Measurements from ENCODE around the gene LCE3B. TPM values are rescaled to one million over a fixed set of nuclear protein-coding genes. Genes with fewer than 3 reads are reported as not detected.

Gene LCE3B
- total and polyA plus RNA-seq, 7 donors: not detected

GRCh38 chr1:152621993-152622392 lies 8.4 kb downstream of the LCE3B start:
- no peaks in the 10 kb centered on the region for H3K36me3 ChIP-seq (ENCODE audit: insufficient read depth in 1 of 2, low read depth in 1 of 2)
- TF ChIP-seq CTCF (IDR thresholded peaks at IDR 0.05): no peak
- no peak overlapping the region for H3K4me3 ChIP-seq
- H3K9me3 ChIP-seq: peaks cover 12% of the 10 kb centered on the region
- no peaks in the 10 kb centered on the region for H3K4me1 ChIP-seq
- ATAC-seq: no peak
- 35 to 55% (median 50%) methylated on average over 3 of the region's 3 CpGs for WGBS, 3 donors
- no peak overlapping the region for H3K27ac ChIP-seq
- no peaks in the 10 kb centered on the region for H3K27me3 ChIP-seq (ENCODE audit: insufficient read depth in 3 of 3, low read length in 2 of 3)
- intact Hi-C loops (cut with DNase I): no loop called here
- no peak for DNase-seq

GRCh38 chr1:152622803-152623202 lies 9.2 kb downstream of the LCE3B start, which contains the start of gene LCE3A:
LCE3A (minus strand) TSS chr1:152623103; CDS start chr1:152623103, 0 bp downstream.
- intact Hi-C loops (cut with DNase I): no loop called here
- no peak within 1 kb of the TSS for H3K27ac ChIP-seq
- no peaks in the 10 kb centered on the region for H3K36me3 ChIP-seq (ENCODE audit: insufficient read depth in 1 of 2, low read depth in 1 of 2)
- no peak within 1 kb of the TSS for H3K4me3 ChIP-seq
- no peaks in the 10 kb centered on the region for H3K27me3 ChIP-seq (ENCODE audit: insufficient read depth in 3 of 3, low read length in 2 of 3)
- no peaks in the 10 kb centered on the region for H3K4me1 ChIP-seq
- no peak for TF ChIP-seq CTCF (IDR thresholded peaks at IDR 0.05)
- peak in 1 of 2 donors; percentile 62 for DNase-seq
- peak; percentile 30 to 67 (median 42) for ATAC-seq
- WGBS, 3 donors: 21 to 39% (median 22%) methylated on average over 10 of the region's 10 CpGs
- peaks cover 10% of the 10 kb centered on the region for H3K9me3 ChIP-seq

GRCh38 chr1:152623203-152623844 lies 9.7 kb downstream of the LCE3B start:
- 9 to 12% (median 11%) methylated on average over 26 to 29 of the region's 29 CpGs for WGBS, 3 donors
- no peak overlapping the region for H3K4me3 ChIP-seq
- TF ChIP-seq CTCF (IDR thresholded peaks at IDR 0.05): no peak
- H3K27ac ChIP-seq: no peak overlapping the region
- DNase-seq: peak in 1 of 2 donors; percentile 45
- H3K27me3 ChIP-seq (ENCODE audit: insufficient read depth in 3 of 3, low read length in 2 of 3): no peaks in the 10 kb centered on the region
- intact Hi-C loops (cut with DNase I): no loop called here
- H3K9me3 ChIP-seq: peaks cover 5% of the 10 kb centered on the region
- H3K36me3 ChIP-seq (ENCODE audit: insufficient read depth in 1 of 2, low read depth in 1 of 2): no peaks in the 10 kb centered on the region
- H3K4me1 ChIP-seq: no peaks in the 10 kb centered on the region
- peak in 1 of 4 donors; percentile 19 for ATAC-seq

- no peaks in the 10 kb centered on the region for H3K4me1 ChIP-seq
- H3K27ac ChIP-seq: no peak overlapping the region
- intact Hi-C loops (cut with DNase I): no loop called here
- H3K9me3 ChIP-seq: peaks cover 1% of the 10 kb centered on the region
- no peaks in the 10 kb centered on the region for H3K27me3 ChIP-seq (ENCODE audit: insufficient read depth in 3 of 3, low read length in 2 of 3)
- DNase-seq (no peak), ATAC-seq (no peak)
- H3K36me3 ChIP-seq (ENCODE audit: insufficient read depth in 1 of 2, low read depth in 1 of 2): no peaks in the 10 kb centered on the region
- TF ChIP-seq CTCF (IDR thresholded peaks at IDR 0.05): no peak
- H3K4me3 ChIP-seq: no peak overlapping the region
- 52 to 74% (median 57%) methylated on average over 1 of the region's 1 CpG for WGBS, 3 donors
Observed at GRCh38 chr1:152626744-152627143, 13.1 kb downstream of the LCE3B start.

GRCh38 chr1:152630596-152630995 lies 17.0 kb downstream of the LCE3B start:
- no peak for DNase-seq

More at GRCh38 chr1:152630596-152630995, 17.0 kb downstream of the LCE3B start:
- Histone ChIP-seq H3K9me3 (peaks cover 5% of the 10 kb centered on the region), H3K27ac (no peak overlapping the region), H3K4me1 (no peaks in the 10 kb centered on the region), H3K36me3 (ENCODE audit: insufficient read depth in 1 of 2, low read depth in 1 of 2) (no peaks in the 10 kb centered on the region), H3K27me3 (ENCODE audit: insufficient read depth in 3 of 3, low read length in 2 of 3) (no peaks in the 10 kb centered on the region), H3K4me3 (no peak overlapping the region)
- no peak for TF ChIP-seq CTCF (IDR thresholded peaks at IDR 0.05)
- intact Hi-C loops (cut with DNase I): no loop called here
- no peak for ATAC-seq
- WGBS, 3 donors: 90 to 95% (median 94%) methylated on average over 3 of the region's 3 CpGs
